ENCODE results near the gene CDH12.
"Not testable (repeated sequence)": the region's sequence is repeated elsewhere in the genome, so short reads cannot be mapped to it uniquely, and the experiment has no call there.

Gene CDH12

GRCh38 chr5:22852807-22853660 lies at the start of gene CDH12:
Gene CDH12 (minus strand): TSS chr5:22853344.
- DNase-seq (ENCODE audit: low read depth, low spot score): peak; percentile 1
- Histone ChIP-seq H3K36me3 (ENCODE audit: control insufficient read depth, insufficient read depth, low read length) (no peaks in the 10 kb centered on the region), H3K4me3 (ENCODE audit: low read length) (peak within 1 kb of the TSS; percentile 39; the same call in 1 of the 2 replicates), H3K27ac (ENCODE audit: low read length) (no peak within 1 kb of the TSS), H3K4me1 (ENCODE audit: control insufficient read depth, insufficient read depth, low read length) (no peaks in the 10 kb centered on the region), H3K27me3 (ENCODE audit: control insufficient read depth, insufficient read depth, low read length) (no peaks in the 10 kb centered on the region), H3K9me3 (ENCODE audit: control insufficient read depth, insufficient read depth, low read length) (no peaks in the 10 kb centered on the region)
- no CpG with 5 or more reads among the region's 31 CpGs for WGBS (ENCODE audit: insufficient coverage, insufficient read length)

GRCh38 chr5:22901885-22902284 lies 48.7 kb upstream of the CDH12 start:
- Histone ChIP-seq H3K4me1 (ENCODE audit: control insufficient read depth, insufficient read depth, low read length) (no peaks in the 10 kb centered on the region), H3K27ac (ENCODE audit: low read length) (no peak overlapping the region), H3K4me3 (ENCODE audit: low read length) (no peak overlapping the region), H3K36me3 (ENCODE audit: control insufficient read depth, insufficient read depth, low read length) (no peaks in the 10 kb centered on the region), H3K9me3 (ENCODE audit: control insufficient read depth, insufficient read depth, low read length) (no peaks in the 10 kb centered on the region), H3K27me3 (ENCODE audit: control insufficient read depth, insufficient read depth, low read length) (no peaks in the 10 kb centered on the region)
- no CpG with 5 or more reads among the region's 5 CpGs for WGBS (ENCODE audit: insufficient coverage, insufficient read length)
- DNase-seq (ENCODE audit: low read depth, low spot score): no peak

- no peak overlapping the region for H3K27ac ChIP-seq (ENCODE audit: low read length)
- H3K4me1 ChIP-seq (ENCODE audit: control insufficient read depth, insufficient read depth, low read length): no peaks in the 10 kb centered on the region
- WGBS (ENCODE audit: insufficient coverage, insufficient read length): no CpG with 5 or more reads among the region's 17 CpGs
- no peaks in the 10 kb centered on the region for H3K27me3 ChIP-seq (ENCODE audit: control insufficient read depth, insufficient read depth, low read length)
- no peak for DNase-seq (ENCODE audit: low read depth, low spot score)
- no peaks in the 10 kb centered on the region for H3K9me3 ChIP-seq (ENCODE audit: control insufficient read depth, insufficient read depth, low read length)
- H3K4me3 ChIP-seq (ENCODE audit: low read length): no peak overlapping the region
- H3K36me3 ChIP-seq (ENCODE audit: control insufficient read depth, insufficient read depth, low read length): no peaks in the 10 kb centered on the region
These were observed 47.7 kb upstream of the CDH12 start for GRCh38 chr5:22900801-22901310.

- Histone ChIP-seq H3K4me1 (ENCODE audit: control insufficient read depth, insufficient read depth, low read length) (no peaks in the 10 kb centered on the region), H3K27ac (ENCODE audit: low read length) (no peak overlapping the region), H3K4me3 (ENCODE audit: low read length) (no peak overlapping the region), H3K9me3 (ENCODE audit: control insufficient read depth, insufficient read depth, low read length) (no peaks in the 10 kb centered on the region), H3K27me3 (ENCODE audit: control insufficient read depth, insufficient read depth, low read length) (no peaks in the 10 kb centered on the region), H3K36me3 (ENCODE audit: control insufficient read depth, insufficient read depth, low read length) (no peaks in the 10 kb centered on the region)
- DNase-seq (ENCODE audit: low read depth, low spot score): no peak
- WGBS (ENCODE audit: insufficient coverage, insufficient read length): no CpG with 5 or more reads among the region's 8 CpGs
These were observed 46.2 kb upstream of the CDH12 start for GRCh38 chr5:22899341-22899740.

- DNase-seq (ENCODE audit: low read depth, low spot score): no peak
- Histone ChIP-seq H3K27ac (ENCODE audit: low read length) (no peak overlapping the region), H3K4me1 (ENCODE audit: control insufficient read depth, insufficient read depth, low read length) (no peaks in the 10 kb centered on the region), H3K9me3 (ENCODE audit: control insufficient read depth, insufficient read depth, low read length) (no peaks in the 10 kb centered on the region), H3K36me3 (ENCODE audit: control insufficient read depth, insufficient read depth, low read length) (no peaks in the 10 kb centered on the region), H3K4me3 (ENCODE audit: low read length) (no peak overlapping the region), H3K27me3 (ENCODE audit: control insufficient read depth, insufficient read depth, low read length) (no peaks in the 10 kb centered on the region)
- WGBS (ENCODE audit: insufficient coverage, insufficient read length): no CpG with 5 or more reads among the region's 5 CpGs
These were observed 43.0 kb upstream of the CDH12 start for GRCh38 chr5:22896152-22896551.

- Histone ChIP-seq H3K27me3 (ENCODE audit: control insufficient read depth, insufficient read depth, low read length) (no peaks in the 10 kb centered on the region), H3K4me3 (ENCODE audit: low read length) (no peak overlapping the region), H3K9me3 (ENCODE audit: control insufficient read depth, insufficient read depth, low read length) (no peaks in the 10 kb centered on the region), H3K27ac (ENCODE audit: low read length) (no peak overlapping the region), H3K36me3 (ENCODE audit: control insufficient read depth, insufficient read depth, low read length) (no peaks in the 10 kb centered on the region), H3K4me1 (ENCODE audit: control insufficient read depth, insufficient read depth, low read length) (no peaks in the 10 kb centered on the region)
- no peak for DNase-seq (ENCODE audit: low read depth, low spot score)
- WGBS (ENCODE audit: insufficient coverage, insufficient read length): no CpG with 5 or more reads among the region's 4 CpGs
These were observed 39.3 kb upstream of the CDH12 start for GRCh38 chr5:22892441-22892840.

- DNase-seq (ENCODE audit: low read depth, low spot score): no peak
These were observed 36.6 kb upstream of the CDH12 start for GRCh38 chr5:22889720-22890119.

GRCh38 chr5:22887566-22887965 lies 34.4 kb upstream of the CDH12 start:
- no peaks in the 10 kb centered on the region for H3K27me3 ChIP-seq (ENCODE audit: control insufficient read depth, insufficient read depth, low read length)
- DNase-seq (ENCODE audit: low read depth, low spot score): no peak
- no CpG with 5 or more reads among the region's 3 CpGs for WGBS (ENCODE audit: insufficient coverage, insufficient read length)
- no peak overlapping the region for H3K4me3 ChIP-seq (ENCODE audit: low read length)
- H3K9me3 ChIP-seq (ENCODE audit: control insufficient read depth, insufficient read depth, low read length): no peaks in the 10 kb centered on the region
- no peaks in the 10 kb centered on the region for H3K4me1 ChIP-seq (ENCODE audit: control insufficient read depth, insufficient read depth, low read length)
- H3K27ac ChIP-seq (ENCODE audit: low read length): no peak overlapping the region
- H3K36me3 ChIP-seq (ENCODE audit: control insufficient read depth, insufficient read depth, low read length): no peaks in the 10 kb centered on the region

More at GRCh38 chr5:22889720-22890119, 36.6 kb upstream of the CDH12 start:
- Histone ChIP-seq H3K27ac (ENCODE audit: low read length) (no peak overlapping the region), H3K27me3 (ENCODE audit: control insufficient read depth, insufficient read depth, low read length) (no peaks in the 10 kb centered on the region), H3K4me1 (ENCODE audit: control insufficient read depth, insufficient read depth, low read length) (no peaks in the 10 kb centered on the region), H3K36me3 (ENCODE audit: control insufficient read depth, insufficient read depth, low read length) (no peaks in the 10 kb centered on the region), H3K4me3 (ENCODE audit: low read length) (no peak overlapping the region), H3K9me3 (ENCODE audit: control insufficient read depth, insufficient read depth, low read length) (no peaks in the 10 kb centered on the region)
- WGBS (ENCODE audit: insufficient coverage, insufficient read length): no CpG with 5 or more reads among the region's 2 CpGs

GRCh38 chr5:22858911-22859310 lies 5.8 kb upstream of the CDH12 start:
- H3K4me3 ChIP-seq (ENCODE audit: low read length); H3K27me3 ChIP-seq (ENCODE audit: control insufficient read depth, insufficient read depth, low read length); H3K36me3 ChIP-seq (ENCODE audit: control insufficient read depth, insufficient read depth, low read length); H3K27ac ChIP-seq (ENCODE audit: low read length); DNase-seq (ENCODE audit: low read depth, low spot score); H3K9me3 ChIP-seq (ENCODE audit: control insufficient read depth, insufficient read depth, low read length); H3K4me1 ChIP-seq (ENCODE audit: control insufficient read depth, insufficient read depth, low read length): not testable (repeated sequence)
- WGBS (ENCODE audit: insufficient coverage, insufficient read length): no CpG with 5 or more reads among the region's 5 CpGs

GRCh38 chr5:22855824-22856223 lies 2.7 kb upstream of the CDH12 start:
- DNase-seq (ENCODE audit: low read depth, low spot score): no peak

GRCh38 chr5:22850981-22851380 lies 2.2 kb downstream of the CDH12 start:
- H3K27me3 ChIP-seq (ENCODE audit: control insufficient read depth, insufficient read depth, low read length): no peaks in the 10 kb centered on the region
- no peak for DNase-seq (ENCODE audit: low read depth, low spot score)
- no peaks in the 10 kb centered on the region for H3K9me3 ChIP-seq (ENCODE audit: control insufficient read depth, insufficient read depth, low read length)
- H3K36me3 ChIP-seq (ENCODE audit: control insufficient read depth, insufficient read depth, low read length): no peaks in the 10 kb centered on the region
- H3K27ac ChIP-seq (ENCODE audit: low read length): no peak overlapping the region
- H3K4me1 ChIP-seq (ENCODE audit: control insufficient read depth, insufficient read depth, low read length): no peaks in the 10 kb centered on the region
- WGBS (ENCODE audit: insufficient coverage, insufficient read length): no CpG with 5 or more reads among the region's 3 CpGs
- H3K4me3 ChIP-seq (ENCODE audit: low read length): no peak overlapping the region

More at GRCh38 chr5:22855824-22856223, 2.7 kb upstream of the CDH12 start:
- no peaks in the 10 kb centered on the region for H3K36me3 ChIP-seq (ENCODE audit: control insufficient read depth, insufficient read depth, low read length)
- H3K27ac ChIP-seq (ENCODE audit: low read length): no peak overlapping the region
- H3K4me3 ChIP-seq (ENCODE audit: low read length): no peak overlapping the region
- H3K4me1 ChIP-seq (ENCODE audit: control insufficient read depth, insufficient read depth, low read length): no peaks in the 10 kb centered on the region
- WGBS (ENCODE audit: insufficient coverage, insufficient read length): no CpG with 5 or more reads among the region's 4 CpGs
- no peaks in the 10 kb centered on the region for H3K9me3 ChIP-seq (ENCODE audit: control insufficient read depth, insufficient read depth, low read length)
- H3K27me3 ChIP-seq (ENCODE audit: control insufficient read depth, insufficient read depth, low read length): no peaks in the 10 kb centered on the region

Data from iPS DF 6.9 (cell line).